ENCODE data around the gene SLC35G3. TPM values are rescaled to one million over a fixed set of nuclear protein-coding genes. Genes with fewer than 3 reads are reported as not detected.

The SLC35G3 gene
- total RNA-seq, 1 experiment from 2014 or later, result not detected

GRCh38 chr17:35187481-35187880, 6.7 kb downstream of the SLC35G3 start:
- no CpG with 5 or more reads among the region's 2 CpGs for WGBS (ENCODE audit: extremely low coverage, insufficient read length, low lambda C conversion rate)
- no peak overlapping the region for H3K4me2 ChIP-seq (ENCODE audit: insufficient read depth, insufficient read length, low read length)
- H3K36me3 Mint-ChIP-seq (ENCODE audit: insufficient read depth in 1 of 3, low read depth in 3 of 3), result no peaks in the 10 kb centered on the region

More at GRCh38 chr17:35187481-35187880, 6.7 kb downstream of the SLC35G3 start:
- H2BK15ac ChIP-seq (ENCODE audit: low read depth, low read length), result no peak overlapping the region
- no peak overlapping the region for H2BK5ac ChIP-seq (ENCODE audit: insufficient read length, low read length)
- no peak overlapping the region for H3K56ac ChIP-seq (ENCODE audit: insufficient read length, low read depth, low read length)
- H3K14ac ChIP-seq (ENCODE audit: insufficient read depth, low read length), result no peak overlapping the region
- no peak overlapping the region for H2BK120ac ChIP-seq (ENCODE audit: low read depth, low read length, poor library complexity, severe bottlenecking)
- H3K4me1 Mint-ChIP-seq, result no peaks in the 10 kb centered on the region
- H4K5ac ChIP-seq (ENCODE audit: insufficient read length, low read depth, low read length), result no peak overlapping the region
- H4K8ac ChIP-seq (replicated peaks; ENCODE audit: insufficient read length, low read depth, low read length), result no peak overlapping the region
- H3T11ph ChIP-seq (ENCODE audit: low read length), result no peak overlapping the region
- no peak overlapping the region for H3K23ac ChIP-seq (ENCODE audit: insufficient read length, low read depth, low read length)
- no peaks in the 10 kb centered on the region for H3K9me3 ChIP-seq (ENCODE audit: control insufficient read depth, low read depth, low read length)
- peaks cover 1 to 5% of the 10 kb centered on the region in 2 experiments; a peak in 2 of 5 replicates for H3K9me3 Mint-ChIP-seq
- H2BK12ac ChIP-seq (ENCODE audit: insufficient read length, low read depth, low read length), result no peak overlapping the region
- H2AK5ac ChIP-seq (ENCODE audit: insufficient read length, low read length), result no peak overlapping the region
- no peak overlapping the region for H3K4ac ChIP-seq (ENCODE audit: low read depth, low read length)
- no peak for DNase-seq
- TF ChIP-seq CTCF (conservative IDR thresholded peaks at IDR 0.05), result no peak
- H3K27ac Mint-ChIP-seq, result no peak overlapping the region
- no peaks in the 10 kb centered on the region for H3K27me3 ChIP-seq (ENCODE audit: insufficient read depth, low read length)
- no peak overlapping the region for H2BK20ac ChIP-seq (ENCODE audit: low read depth, low read length, poor library complexity, severe bottlenecking)
- no peaks in the 10 kb centered on the region for H3K4me1 ChIP-seq (ENCODE audit: insufficient read depth, low read length)
- peaks cover 12% of the 10 kb centered on the region for H3K27me3 Mint-ChIP-seq (ENCODE audit: low read depth)
- H3K79me1 ChIP-seq (ENCODE audit: insufficient read depth, low read depth, low read length, poor library complexity, severe bottlenecking), result no peaks in the 10 kb centered on the region
- no peak overlapping the region for H3K9ac ChIP-seq (ENCODE audit: extremely low read depth, insufficient read length, low read length)
- H3K27ac ChIP-seq (ENCODE audit: insufficient read length, low read depth, low read length), result no peak overlapping the region
- H4K20me1 ChIP-seq (ENCODE audit: control insufficient read depth, insufficient read depth, insufficient read length), result no peaks in the 10 kb centered on the region
- H4K91ac ChIP-seq (ENCODE audit: insufficient read length, low read depth, low read length), result no peak overlapping the region
- H2AFZ ChIP-seq (ENCODE audit: low read length), result no peak overlapping the region
- H3K4me3 Mint-ChIP-seq, result no peak overlapping the region
- H3K79me2 ChIP-seq (ENCODE audit: insufficient read depth, low read length), result no peaks in the 10 kb centered on the region
- no peaks in the 10 kb centered on the region for H3K23me2 ChIP-seq (ENCODE audit: insufficient read length, low read depth, low read length, poor library complexity, severe bottlenecking)
- no peak overlapping the region for H3K18ac ChIP-seq (ENCODE audit: insufficient read length, low read depth, low read length)

Data from H9 (cell line).